ENCODE measurements around the gene EFNA1. TPM values are rescaled to one million over a fixed set of nuclear protein-coding genes. Genes with fewer than 3 reads are reported as not detected.
A peak's percentile ranks its signal among the peaks of the same experiment; 100 is the strongest.

The EFNA1 gene, protein sequence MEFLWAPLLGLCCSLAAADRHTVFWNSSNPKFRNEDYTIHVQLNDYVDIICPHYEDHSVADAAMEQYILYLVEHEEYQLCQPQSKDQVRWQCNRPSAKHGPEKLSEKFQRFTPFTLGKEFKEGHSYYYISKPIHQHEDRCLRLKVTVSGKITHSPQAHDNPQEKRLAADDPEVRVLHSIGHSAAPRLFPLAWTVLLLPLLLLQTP
- total RNA-seq (2014; rRNA removed; shearing (Covaris generic)) (2.1 and 5.1 TPM in 2 replicates), polyA plus RNA-seq (2016; fragmentation: Nextera tagmentation; extraction: Ambion mirVana) (3.2 and 5.1 TPM in 2 replicates)
- long read RNA-seq, transcript EFNA1-202 (5 exons, 1,926 nt): major isoform, 12 of 14 reads
- long read RNA-seq, partial matches to known transcripts: 1 of 14 reads
- long read RNA-seq, other reads (novel, unspliced or antisense): 1 of 14 reads

DNA sequence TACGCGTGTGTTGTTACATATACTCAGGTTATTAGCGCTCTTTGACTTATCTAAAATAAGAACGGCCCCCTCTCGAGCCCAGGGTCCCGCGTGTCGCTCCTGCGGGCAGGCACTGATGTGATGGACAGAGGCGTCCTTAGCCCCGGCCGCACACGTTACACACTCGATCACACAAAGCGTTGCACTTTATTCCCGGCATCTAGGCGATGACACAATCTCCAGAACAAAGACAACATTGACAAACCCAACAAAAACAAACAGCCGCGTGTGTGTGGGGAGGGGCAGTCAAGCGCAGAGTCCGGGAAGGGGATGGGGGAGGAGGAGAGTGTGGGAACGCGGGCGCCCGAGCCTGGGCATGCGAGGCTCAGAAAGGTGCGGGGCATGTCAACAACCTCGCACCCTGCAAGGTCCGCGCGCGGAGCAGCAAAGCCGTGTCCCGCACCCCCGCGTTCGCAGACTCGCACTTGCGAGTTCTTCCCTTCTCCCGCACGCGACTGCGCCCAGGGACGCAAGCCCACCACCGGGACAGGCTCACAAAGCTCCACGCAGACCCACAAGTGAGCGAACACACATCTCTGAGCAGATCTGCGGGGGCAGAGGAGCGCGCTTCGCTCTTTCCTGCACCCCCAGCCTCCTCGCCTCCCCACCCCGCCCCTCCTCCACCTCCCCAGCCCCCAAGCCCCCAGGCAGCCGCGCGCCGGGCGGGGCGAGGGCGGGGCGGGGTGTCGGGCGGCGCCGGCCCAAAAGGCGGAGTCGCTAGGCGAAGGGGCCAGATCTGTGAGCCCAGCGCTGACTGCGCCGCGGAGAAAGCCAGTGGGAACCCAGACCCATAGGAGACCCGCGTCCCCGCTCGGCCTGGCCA, at the start of gene EFNA1:
Gene EFNA1, plus strand, starts transcription at position 772 of the 862 bp plus-strand sequence. CDS start 102 bp downstream, outside the sequence.
- DNase-seq (ENCODE audit: low spot score) (peak; percentile 80), ATAC-seq (peak; percentile 37)
- Histone ChIP-seq H4K20me1 (replicated peaks; ENCODE audit: insufficient read depth) (no peaks in the 10 kb centered on the region), H3F3A (replicated peaks; ENCODE audit: low read depth) (peaks cover 13% of the 10 kb centered on the region), H2AFZ (peak within 1 kb of the TSS; percentile 94), H3K79me2 (replicated peaks; ENCODE audit: insufficient read depth) (no peaks in the 10 kb centered on the region), H3K9me2 (ENCODE audit: insufficient read depth) (no peaks in the 10 kb centered on the region), H3K27ac (ENCODE audit: low read depth) (no peak within 1 kb of the TSS), H3K4me2 (peak within 1 kb of the TSS; percentile 95), H3K27me3 (ENCODE audit: insufficient read depth) (peaks cover 85% of the 10 kb centered on the region), H3K4me1 (ENCODE audit: insufficient read depth) (peaks cover 53% of the 10 kb centered on the region), H3K36me3 (ENCODE audit: insufficient read depth) (no peaks in the 10 kb centered on the region), H3K4me3 (peak within 1 kb of the TSS; percentile 72)
- Mint-ChIP-seq H3K4me1 (peaks cover 61% of the 10 kb centered on the region), H3K9me3 (no peaks in the 10 kb centered on the region), H3K27me3 (ENCODE audit: insufficient read depth, low read depth, poor library complexity) (peaks cover 73% of the 10 kb centered on the region), H3K36me3 (ENCODE audit: low read depth) (peaks cover 8% of the 10 kb centered on the region; the same call in 2 of the 3 replicates), H3K4me3 (peak within 1 kb of the TSS; percentile 80), H3K27ac (no peak within 1 kb of the TSS)
- TF ChIP-seq NANOG (IDR thresholded peaks at IDR 0.05; ENCODE audit: borderline replicate concordance): no peak
- peak; percentile 78 for TF ChIP-seq EZH2 (IDR thresholded peaks at IDR 0.05; ENCODE audit: low read depth, unreplicated experiment)
- TF ChIP-seq ZNF114 (CRISPR knock-in tag; IDR thresholded peaks at IDR 0.05): no peak
- TF ChIP-seq, protein P1, sequence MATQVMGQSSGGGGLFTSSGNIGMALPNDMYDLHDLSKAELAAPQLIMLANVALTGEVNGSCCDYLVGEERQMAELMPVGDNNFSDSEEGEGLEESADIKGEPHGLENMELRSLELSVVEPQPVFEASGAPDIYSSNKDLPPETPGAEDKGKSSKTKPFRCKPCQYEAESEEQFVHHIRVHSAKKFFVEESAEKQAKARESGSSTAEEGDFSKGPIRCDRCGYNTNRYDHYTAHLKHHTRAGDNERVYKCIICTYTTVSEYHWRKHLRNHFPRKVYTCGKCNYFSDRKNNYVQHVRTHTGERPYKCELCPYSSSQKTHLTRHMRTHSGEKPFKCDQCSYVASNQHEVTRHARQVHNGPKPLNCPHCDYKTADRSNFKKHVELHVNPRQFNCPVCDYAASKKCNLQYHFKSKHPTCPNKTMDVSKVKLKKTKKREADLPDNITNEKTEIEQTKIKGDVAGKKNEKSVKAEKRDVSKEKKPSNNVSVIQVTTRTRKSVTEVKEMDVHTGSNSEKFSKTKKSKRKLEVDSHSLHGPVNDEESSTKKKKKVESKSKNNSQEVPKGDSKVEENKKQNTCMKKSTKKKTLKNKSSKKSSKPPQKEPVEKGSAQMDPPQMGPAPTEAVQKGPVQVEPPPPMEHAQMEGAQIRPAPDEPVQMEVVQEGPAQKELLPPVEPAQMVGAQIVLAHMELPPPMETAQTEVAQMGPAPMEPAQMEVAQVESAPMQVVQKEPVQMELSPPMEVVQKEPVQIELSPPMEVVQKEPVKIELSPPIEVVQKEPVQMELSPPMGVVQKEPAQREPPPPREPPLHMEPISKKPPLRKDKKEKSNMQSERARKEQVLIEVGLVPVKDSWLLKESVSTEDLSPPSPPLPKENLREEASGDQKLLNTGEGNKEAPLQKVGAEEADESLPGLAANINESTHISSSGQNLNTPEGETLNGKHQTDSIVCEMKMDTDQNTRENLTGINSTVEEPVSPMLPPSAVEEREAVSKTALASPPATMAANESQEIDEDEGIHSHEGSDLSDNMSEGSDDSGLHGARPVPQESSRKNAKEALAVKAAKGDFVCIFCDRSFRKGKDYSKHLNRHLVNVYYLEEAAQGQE (IDR thresholded peaks at IDR 0.05; ENCODE audit: unreplicated experiment): no peak

DNA sequence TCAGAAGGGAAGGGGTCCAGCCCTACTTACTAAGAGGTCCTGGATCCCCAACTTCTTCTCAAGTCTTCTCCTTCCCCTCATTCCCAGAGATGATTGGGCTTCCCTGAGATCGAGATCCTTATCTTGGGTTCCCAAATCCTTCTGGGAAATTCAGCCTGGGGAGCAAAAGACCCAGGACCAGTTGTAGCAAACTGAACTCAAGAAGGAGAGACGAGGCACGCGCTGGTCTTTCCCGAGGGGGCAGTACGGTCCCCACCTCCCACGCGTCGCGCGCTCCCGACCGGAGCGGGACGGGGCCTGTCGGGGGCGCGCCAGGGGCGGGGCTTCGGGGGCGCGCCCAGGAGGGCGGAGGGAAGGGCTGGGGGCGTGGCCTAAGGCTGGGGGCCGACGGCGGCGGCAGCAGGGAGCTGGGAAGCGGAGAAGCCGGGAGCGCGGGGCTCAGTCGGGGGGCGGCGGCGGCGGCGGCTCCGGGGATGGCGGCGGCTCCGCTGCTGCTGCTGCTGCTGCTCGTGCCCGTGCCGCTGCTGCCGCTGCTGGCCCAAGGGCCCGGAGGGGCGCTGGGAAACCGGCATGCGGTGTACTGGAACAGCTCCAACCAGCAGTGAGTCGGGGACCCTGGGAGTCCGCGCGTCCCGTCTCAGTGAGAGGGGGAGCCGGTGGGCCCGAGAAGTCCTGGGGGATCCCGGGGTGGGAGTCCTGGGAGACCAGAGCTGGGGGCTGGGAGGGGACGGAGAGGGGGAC, 49.0 kb upstream of the EFNA1 start, which contains the start of gene EFNA3:
Gene EFNA3, plus strand, starts transcription at position 369 of the 741 bp plus-strand sequence. Its CDS starts 105 bp downstream, at position 474.
- Mint-ChIP-seq H3K4me3 (peak within 1 kb of the TSS; percentile 80), H3K27ac (no peak within 1 kb of the TSS), H3K27me3 (ENCODE audit: insufficient read depth, low read depth, poor library complexity) (peaks cover 67% of the 10 kb centered on the region), H3K4me1 (peaks cover 25% of the 10 kb centered on the region), H3K36me3 (ENCODE audit: low read depth) (no peaks in the 10 kb centered on the region; the same call in 2 of the 3 replicates), H3K9me3 (no peaks in the 10 kb centered on the region)
- Histone ChIP-seq H3K36me3 (ENCODE audit: insufficient read depth) (no peaks in the 10 kb centered on the region), H3K4me2 (peak within 1 kb of the TSS; percentile 92), H3K79me2 (replicated peaks; ENCODE audit: insufficient read depth) (no peaks in the 10 kb centered on the region), H3F3A (replicated peaks; ENCODE audit: low read depth) (peaks cover 14% of the 10 kb centered on the region; the same call in 1 of the 2 replicates), H4K20me1 (replicated peaks; ENCODE audit: insufficient read depth) (0 out of 2 replicates have a peak, but pooled peaks cover 6% of the 10 kb centered on the region), H3K27ac (ENCODE audit: low read depth) (no peak within 1 kb of the TSS), H3K9me2 (ENCODE audit: insufficient read depth) (no peaks in the 10 kb centered on the region), H2AFZ (peak within 1 kb of the TSS; percentile 92), H3K27me3 (ENCODE audit: insufficient read depth) (peaks cover 85% of the 10 kb centered on the region), H3K4me3 (peak within 1 kb of the TSS; percentile 83), H3K4me1 (ENCODE audit: insufficient read depth) (peaks cover 20% of the 10 kb centered on the region)
- peak; percentile 15 for ATAC-seq
- DNase-seq (ENCODE audit: low spot score): peak; percentile 78
- TF ChIP-seq CREB1 (CRISPR knock-in tag; IDR thresholded peaks at IDR 0.05; ENCODE audit: low read depth) (no peak), JUNB (IDR thresholded peaks at IDR 0.05; ENCODE audit: unreplicated experiment) (no peak), STAT1 (IDR thresholded peaks at IDR 0.05; ENCODE audit: unreplicated experiment) (no peak), ZNF114 (CRISPR knock-in tag; IDR thresholded peaks at IDR 0.05) (no peak)

Data from GM23338 (cell line).